Measurements from ENCODE around the gene SLC22A16.
A peak's percentile ranks its signal among the peaks of the same experiment; 100 is the strongest.

Gene SLC22A16

DNA sequence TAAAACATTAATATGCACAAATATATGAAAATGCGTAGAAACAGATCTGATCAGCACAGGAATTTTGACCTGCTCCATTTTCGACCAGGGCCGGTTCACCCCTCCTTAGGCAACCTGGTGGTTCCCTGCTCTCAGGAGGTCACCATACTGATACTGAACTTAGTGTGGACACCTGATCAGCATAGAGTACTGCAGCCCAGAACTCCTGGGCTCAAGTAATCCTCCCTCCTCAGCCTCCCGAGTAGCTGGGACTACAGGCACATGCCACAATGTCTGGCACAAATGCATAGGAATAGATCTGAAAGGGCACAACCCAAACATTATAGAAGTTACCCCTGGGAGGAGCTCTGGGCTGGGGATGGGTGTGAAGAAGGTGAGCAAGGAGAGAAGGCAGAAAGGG lies 36.4 kb downstream of the SLC22A16 start:
- no peak for DNase-seq

DNA sequence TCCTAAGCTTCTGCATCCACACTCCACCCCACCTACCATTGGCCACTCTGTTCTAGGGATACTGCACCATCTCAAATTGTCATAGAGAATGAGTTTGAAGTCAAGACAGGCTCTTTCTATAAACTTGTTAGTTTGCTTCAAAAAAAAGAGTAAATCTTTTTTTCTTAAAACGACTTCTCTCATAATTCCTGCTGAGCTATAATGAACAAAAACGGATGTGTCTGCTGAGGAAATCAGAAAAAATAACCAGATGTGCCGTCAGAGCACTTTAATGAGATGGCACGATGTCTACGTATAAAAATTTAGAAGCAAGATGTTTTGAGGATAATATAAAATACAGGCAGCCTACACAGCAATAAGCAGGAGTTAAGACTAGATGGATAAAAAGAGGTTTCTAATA lies 37.1 kb downstream of the SLC22A16 start:
- no peak for DNase-seq

DNA sequence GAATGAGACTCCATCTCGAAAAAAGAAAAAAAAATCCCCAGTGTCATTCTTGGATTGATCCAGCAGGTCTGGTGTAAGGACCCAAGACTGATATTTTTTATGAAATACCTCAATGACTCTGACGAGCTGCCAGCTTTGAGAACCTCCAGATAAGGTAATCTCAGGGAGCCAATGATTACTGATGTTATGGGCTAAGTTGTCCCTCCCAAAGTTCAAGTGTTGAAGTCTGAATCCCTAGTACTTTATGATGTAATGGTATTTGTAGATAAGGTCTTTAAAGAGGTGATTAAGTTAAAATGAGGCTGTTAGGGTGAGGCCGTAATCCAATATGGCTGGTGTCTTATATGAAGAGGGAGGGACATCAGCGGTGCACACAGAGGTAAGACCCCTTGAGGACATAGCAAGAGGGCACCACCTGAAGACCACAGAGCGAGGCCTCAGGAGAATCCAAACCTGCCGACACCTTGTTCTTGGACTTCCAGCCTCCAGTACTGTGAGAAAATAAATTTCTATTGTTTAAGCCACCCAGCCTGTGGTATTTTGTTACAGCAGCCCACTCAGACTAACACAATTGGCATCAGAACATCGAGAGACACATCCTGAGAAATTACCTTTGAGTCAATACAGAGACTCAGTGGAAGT lies 41.3 kb downstream of the SLC22A16 start:
- no peak for DNase-seq

DNA sequence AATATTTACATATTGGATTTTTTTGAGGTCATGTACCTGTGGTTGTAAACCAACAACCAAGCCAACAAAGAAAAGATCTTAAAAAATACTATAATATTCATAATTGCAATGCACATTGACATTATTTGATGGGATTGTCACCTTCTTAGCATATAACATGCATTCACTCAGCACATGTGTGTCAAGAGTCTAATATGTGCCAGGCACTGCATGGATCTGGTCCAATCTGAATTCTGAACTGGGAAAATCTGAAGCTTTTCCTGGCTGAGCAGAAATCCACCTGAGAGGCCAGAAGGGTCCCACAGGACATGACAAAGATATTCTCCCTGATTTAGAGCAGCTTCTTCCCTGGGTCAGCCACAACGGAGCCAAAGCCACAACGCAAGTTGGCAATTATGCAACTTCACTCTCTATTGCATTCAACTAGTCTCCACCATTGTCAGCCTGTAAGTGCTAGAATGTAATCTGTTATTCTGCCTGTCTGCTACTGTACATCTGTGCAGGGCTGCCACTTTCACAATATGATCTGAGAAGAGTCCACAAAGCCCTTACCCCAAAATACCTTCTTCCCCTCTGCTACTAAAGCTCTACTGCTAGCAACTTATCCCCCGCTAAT lies 44.0 kb downstream of the SLC22A16 start:
- peak; percentile 93 for DNase-seq

DNA sequence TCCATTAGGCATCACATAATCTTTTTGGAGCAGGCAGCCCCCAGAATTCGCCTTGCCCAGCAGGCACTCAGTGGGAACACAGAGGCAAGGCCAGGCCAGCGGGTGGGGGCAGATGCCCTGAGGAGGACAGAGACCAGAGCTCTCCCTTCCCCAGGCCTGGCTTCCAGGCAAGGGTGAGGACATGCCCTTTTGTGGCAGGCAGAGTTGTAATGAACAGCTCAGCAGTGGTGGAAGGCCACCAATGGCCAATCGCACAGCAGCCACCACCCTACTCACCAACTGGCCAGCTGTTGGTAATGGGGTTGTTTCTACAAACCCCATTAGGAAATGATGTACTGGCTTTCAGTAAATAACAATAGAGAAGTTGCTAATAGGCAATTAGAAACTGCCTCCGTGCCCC lies 45.7 kb downstream of the SLC22A16 start:
- DNase-seq: no peak

DNA sequence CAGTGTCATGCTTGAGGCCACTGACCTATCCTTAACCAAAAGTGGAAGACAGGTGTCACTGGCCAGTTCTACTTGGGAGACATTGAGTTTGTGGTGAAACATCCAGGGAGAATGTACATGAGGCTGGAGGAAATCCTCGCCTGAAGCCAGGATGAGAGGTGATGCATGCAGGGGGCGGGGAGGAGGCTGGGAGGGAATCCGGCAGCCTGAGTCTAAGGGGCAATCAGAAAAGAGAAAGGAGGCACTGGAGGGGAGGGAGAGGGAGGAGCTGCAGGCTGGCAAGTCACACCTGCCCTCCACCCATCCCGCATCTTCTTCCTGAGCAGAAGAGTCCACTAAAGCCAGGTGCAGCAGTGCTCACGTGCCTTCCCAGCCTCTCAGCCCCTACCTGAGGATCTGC lies 46.2 kb downstream of the SLC22A16 start:
- DNase-seq: no peak

DNA sequence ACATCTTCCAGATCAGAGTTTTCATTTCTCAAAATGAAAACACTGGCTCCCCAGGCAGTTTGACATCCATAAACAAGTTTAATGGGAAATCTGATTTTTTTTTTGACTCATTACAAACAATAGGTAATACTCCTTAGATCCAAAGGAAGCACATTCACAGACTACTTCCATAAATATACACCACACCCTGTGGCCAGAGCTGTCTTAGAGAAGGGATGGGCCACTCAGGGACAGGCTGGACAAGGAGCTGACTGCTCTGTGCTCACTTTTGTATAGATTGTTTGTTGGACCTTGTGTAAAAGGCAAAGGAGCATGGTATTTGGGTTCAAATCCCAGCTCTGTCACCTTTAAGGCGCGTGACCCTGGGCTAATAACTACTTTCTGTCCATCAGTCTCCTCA lies 48.3 kb downstream of the SLC22A16 start:
- no peak for DNase-seq

DNA sequence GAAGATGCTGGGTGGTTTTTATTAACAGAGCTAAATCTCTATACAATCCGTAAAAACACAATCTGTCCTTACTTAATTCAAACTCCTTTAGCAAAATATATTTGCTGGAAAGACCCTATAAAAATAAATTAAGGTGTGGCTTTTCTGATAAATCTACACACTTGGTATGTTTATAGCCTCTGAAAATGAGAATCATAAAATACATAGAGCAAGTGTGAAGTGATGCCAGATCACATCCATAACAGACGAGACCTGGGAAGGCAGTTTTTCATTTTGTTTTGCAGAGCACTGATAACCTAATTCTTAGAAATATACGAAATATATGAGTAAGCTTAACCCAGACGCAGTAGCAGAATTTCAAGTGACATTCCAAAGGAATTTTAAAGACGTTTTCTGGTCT lies 50.6 kb downstream of the SLC22A16 start:
- DNase-seq: no peak

DNA sequence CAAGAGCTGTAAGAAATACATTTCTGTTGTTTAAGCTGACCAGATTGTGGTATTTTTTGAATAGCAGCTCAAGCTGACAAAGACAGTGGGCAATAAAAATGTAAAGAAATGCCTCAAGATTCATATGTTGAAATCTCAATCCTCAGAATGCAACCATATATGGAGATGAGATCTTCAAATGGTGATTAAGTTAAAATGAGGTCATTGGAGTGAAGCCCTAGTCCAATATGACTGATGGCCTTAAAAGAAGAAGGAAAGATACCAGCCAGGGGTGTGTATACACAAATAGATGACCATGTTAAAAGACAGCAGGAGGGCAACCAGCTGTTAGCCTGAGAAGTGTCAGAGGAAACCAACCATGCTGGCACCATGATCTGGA lies 54.0 kb downstream of the SLC22A16 start:
- peak; percentile 92 for DNase-seq

DNA sequence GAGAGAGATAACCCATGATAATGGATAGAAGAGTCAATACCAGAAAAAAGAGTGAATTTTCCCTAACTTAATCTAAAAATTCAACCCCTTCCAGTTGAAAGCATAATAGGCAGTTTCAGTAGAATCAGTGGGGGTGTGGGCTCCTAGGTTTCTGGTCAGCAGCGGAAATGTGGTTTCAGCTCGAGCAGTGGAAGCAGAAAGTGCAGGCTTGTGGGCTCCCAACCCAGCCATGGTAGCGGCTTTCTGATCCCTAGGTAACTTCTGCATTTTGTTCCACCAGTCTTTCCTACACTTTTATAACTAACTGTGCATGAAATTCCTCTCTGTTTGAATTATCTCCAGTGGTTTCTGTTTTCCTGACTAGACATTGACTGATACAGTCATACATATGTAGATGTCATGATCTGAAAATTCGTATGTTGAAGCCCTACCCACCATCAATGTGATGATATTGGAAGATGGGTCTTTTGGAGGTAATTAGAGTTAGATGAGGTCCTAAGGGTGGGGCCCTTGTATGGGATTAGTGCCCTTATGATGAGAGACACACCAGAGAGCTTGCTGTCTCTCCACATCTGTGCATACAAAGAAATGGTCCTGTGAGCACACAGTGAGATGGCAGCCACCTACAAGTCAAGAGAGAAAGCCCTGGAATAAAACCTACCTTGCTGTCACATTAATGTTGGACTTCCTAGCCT lies 54.5 kb downstream of the SLC22A16 start:
- DNase-seq: peak; percentile 95

DNA sequence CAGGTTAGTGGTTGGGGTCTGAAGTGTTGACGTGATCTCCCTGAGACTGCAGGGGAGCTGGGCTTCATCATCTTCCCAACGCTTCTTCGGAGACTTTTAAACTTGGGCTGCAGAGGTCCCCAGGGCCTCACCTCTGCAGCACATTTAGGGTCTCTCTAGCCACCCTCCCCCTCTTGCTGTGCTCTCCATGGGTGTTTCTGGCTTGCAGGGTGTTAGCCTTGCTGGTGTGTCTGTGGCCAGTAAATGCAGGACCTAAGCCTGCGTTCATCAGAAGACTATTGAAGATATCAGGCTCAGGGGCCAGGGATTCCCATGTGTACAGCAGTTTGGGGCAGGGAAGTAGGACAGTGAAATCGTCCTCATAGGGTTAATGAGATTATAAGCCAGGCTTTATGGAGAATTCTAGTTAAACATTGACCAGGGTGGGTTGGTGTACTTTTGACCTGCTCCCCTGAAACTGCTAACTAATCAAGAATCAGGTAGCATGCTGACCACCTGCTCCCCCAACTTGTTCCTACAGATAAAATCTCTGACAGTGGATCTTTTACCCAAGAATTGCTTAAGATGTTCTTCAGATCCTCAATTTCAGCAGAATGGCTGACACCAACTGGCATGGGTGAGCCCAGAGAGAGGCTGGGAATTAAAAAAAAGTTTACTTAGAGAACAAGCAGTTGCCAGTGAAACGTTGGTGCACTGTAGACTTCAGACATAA lies 57.2 kb downstream of the SLC22A16 start:
- DNase-seq: peak; percentile 64

DNA sequence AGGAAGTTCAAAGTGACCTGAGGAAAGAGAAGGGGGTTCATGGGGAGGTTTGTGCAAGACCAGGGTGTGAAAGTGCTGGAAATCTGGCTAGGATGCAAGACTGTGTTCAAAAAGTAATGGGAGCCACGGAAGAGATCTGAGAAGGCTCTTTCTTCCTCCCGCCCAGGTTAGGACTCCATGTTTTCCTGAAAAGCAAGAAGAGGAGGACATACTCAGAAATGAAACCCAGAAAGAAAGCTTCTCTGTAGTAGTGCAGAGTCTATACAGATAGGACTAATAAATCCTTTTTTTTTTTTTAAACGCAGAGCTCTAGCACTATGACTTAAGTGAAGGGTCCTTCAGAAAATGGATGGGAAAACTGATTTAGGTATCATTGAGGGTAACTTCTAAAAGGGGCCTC lies 57.8 kb downstream of the SLC22A16 start:
- no peak for DNase-seq

DNA sequence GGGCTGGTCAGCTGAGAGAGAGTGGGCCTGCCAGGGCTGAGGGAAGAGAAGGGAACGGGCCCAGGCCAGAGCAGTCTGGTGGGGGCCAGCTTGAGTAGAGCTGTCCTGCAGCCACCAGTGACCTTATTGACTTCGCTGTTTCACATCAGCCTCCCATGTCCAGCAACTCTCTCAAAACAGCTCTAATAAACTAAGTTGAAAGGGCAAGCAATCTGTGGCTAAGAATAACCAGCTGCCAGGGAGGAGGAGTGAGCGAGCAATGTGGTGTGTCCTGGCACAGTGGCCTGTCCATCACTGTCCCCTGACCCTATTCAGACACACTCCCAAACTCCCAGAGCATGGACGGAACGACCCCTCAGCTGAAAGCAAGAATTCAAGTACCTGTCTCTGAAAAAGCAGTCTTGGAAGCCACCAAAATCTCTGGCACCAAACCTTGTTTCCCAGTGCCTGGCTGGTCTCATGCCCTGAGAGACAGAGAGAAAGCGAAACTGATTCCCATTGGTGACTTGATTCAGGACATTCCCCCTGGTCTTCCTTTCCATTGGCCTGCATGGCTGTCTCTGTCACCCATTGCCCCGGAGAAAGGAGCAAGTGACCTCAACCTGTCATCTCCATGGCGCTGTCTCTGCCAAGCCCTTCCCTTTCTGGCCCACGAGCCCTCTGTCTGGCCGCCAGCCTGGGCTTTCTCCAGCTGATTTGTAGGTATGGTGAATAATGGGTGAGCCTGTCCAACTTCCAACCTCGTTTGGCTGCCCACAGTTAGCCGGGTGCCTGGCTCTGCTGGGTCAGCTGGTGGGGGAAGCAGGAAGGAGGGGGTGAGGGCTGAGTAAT lies 61.1 kb downstream of the SLC22A16 start, which contains the start of gene DDO:
Gene DDO, minus strand, starts transcription at position 490 of the 831 bp plus-strand sequence. CDS start 2,113 bp downstream, outside the sequence.
- DNase-seq: no peak

DNA sequence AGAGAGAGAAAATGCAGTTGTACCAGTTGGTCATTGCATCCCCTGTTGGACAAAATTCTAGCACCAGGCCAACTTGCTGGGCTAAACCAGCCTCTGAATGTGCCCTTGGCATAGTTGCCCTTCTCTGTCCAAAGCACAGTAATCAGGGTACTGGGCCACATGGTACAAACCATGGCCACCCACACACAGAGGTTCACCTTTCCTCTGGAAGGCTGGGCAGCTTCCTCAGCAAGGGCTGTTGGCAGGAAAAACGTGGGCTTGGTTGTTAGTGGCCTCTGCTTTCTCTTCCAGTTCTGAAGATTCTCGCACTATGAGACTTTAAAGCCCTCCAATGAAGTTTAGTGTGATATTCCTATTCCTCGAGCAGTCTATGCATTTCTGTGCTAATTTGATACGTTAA lies 61.7 kb downstream of the SLC22A16 start:
- DNase-seq: no peak

DNA sequence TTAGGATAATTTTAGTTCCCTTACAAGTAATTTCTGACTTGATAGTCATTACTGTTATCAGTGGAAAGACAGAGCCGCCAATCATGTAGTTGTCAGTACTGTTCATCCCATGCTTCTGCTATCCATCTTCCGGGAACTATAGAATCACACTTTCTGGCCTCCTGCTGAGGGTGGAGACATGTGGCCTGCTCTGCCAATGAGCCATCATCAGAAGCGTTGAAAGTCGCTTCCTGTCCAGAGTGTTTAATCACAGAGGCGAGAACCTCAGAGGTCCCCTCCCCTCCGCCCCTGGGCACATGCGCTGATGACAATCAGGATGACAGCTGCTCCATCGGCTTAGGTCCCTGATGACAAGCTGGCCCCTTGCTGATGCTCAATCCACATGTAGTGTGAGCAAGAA lies 64.1 kb downstream of the SLC22A16 start:
- peak; percentile 76 for DNase-seq

DNA sequence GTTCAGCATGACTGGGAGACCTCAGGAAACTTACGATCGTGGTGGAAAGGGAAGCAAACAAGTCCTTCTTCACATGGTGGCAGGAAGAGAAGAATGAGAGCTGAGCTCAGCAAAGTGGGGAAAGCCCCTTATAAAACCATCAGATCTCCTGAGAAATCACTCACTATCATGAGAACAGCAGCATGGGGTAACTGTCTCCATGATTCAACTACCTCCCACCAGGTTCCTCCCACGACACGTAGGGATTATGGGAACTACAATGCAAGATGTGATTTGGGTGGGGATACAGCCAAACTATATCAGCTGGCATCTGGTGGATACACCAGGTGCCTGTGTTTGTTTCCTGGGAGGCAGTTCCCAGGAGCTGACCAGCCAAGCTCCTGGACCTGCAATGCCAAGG lies 65.9 kb downstream of the SLC22A16 start:
- DNase-seq: no peak

DNA sequence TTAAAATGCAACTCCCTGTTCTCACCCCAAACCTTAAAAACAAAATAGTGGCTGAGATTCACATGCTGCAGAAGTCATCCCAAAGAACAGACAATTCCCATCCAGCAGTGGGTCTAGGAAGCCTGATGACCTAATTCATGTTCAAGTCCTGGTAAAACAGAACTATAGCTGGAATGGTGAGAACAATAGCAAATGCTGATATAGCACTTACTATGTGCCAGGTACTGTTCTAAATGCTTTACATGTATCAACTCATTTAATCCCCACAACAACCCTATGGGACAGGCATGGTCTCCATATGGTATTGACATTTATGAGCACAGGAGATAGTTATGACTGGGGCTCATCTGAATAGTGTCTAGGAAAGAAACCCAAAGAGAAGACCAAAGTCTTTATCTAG lies 66.6 kb downstream of the SLC22A16 start:
- no peak for DNase-seq

DNA sequence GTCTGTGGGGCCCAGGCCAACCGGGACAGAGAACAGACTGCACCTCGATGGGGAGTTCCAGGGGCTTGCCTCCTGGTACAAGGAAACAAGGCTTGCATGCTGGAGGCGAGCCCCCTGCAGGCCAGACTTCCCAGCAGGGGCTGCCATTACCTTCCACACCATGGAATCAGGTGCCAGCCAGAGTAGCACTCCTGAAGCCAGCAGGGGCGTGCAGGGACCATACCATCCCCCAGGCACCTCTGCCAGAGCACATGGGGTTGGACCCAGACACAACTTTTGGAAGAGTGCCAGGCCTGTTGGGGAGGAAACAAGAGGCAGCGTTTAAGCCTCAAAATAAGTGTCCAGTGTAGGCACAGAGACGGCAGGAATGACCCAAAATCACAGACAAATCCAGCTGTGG lies 67.5 kb downstream of the SLC22A16 start:
- DNase-seq: no peak

DNA sequence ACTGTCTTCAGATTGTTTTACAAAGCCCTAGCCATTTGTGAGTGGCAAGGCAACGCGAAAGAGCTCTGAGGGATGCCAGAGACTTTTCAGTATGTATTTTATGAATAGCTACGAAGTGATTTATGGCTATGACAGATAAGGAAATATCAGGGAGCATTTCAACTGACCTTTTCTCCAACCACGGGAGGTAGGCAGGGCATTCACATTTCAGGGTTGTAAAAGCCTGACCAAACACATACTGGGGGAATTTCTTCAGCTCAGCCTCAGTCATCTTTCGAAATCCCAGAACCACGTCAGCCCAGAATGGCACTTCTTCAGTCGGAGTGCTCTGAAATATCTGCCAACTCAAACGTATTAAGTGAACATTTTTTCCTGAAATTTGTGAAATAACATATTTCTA lies 71.8 kb downstream of the SLC22A16 start:
- DNase-seq: peak; percentile 51

DNA sequence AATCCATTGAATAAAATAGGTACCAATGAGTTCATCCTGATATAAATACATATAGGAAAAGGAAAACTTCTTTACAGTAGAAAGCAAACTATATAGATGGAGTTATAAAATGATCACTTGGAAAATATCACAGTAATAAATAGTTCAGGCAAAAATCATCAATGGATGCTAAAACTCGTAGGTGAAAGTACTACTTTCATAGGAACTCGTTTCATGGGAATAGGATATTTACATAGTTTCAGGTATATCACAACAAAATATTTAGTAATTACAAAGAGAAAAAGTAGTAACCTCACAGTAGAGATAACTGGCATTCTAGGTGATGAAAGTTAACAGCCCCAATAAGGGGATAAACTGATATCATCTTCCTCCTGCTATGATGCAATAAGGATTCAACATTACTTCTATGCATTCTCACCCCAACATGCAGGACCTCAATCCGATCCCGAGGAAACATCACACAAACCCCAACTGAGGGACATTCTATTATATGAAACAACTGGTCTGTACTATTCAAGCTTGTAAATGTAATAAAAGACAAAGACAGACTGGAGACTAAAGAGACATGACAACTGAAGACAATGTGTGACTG lies 74.7 kb downstream of the SLC22A16 start:
- DNase-seq: no peak

DNA sequence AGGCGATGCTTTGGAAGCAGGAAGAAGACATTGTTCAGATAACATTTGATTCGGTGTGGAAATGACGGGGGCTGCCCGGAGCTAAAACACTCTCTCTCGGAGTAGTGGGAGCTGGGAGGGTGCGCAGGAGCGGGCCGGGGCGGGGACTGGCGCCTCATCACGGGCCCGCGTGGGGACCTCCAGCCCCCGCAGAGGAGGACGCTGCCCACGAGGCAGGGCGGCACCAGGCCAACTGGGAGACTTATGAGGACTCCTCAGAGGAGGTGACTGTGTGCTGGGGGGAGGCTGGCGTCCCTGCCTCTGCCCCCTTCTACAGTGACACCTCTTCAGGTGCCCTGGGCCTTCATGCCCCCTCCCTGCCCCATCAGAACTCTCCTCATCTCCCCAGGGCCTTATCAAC lies 76.2 kb downstream of the SLC22A16 start:
- no peak for DNase-seq

Data from MV-4-11 (cell line).